Left renal pelvis (tissue), 4 donors: ENCODE measurements around the gene MTHFD2L. TPM values are rescaled to one million over a fixed set of nuclear protein-coding genes. Genes with fewer than 3 reads are reported as not detected.

Experiments used
- DNase-seq, 4 donors: peaks; one replicate each; pipeline ENCODE4 v3.0.0-alpha.2; 2013; ENCODE audit warnings: low read depth in 4 of 4, low spot score in 3 of 4
- polyA plus RNA-seq, 4 donors: library from polyadenylated mRNA; unstranded; fragments of 120-200 nt; gene quantifications; one replicate each; pipeline ENCODE4 v1.2.1, GENCODE V29; 2013; ENCODE audit not compliant: insufficient read length in 4 of 4

MTHFD2L gene
- polyA plus RNA-seq, 4 donors = 12.7 to 30.6 (median 23.8) TPM

GRCh38 chr4:74292111-74292870, 134.4 kb downstream of the MTHFD2L start:
- no peak for DNase-seq

GRCh38 chr4:74293558-74293957, 135.6 kb downstream of the MTHFD2L start:
- DNase-seq = no peak

- no peak for DNase-seq
Observed at GRCh38 chr4:74294681-74295080, 136.8 kb downstream of the MTHFD2L start.

GRCh38 chr4:74297539-74297938, 139.6 kb downstream of the MTHFD2L start:
- DNase-seq = no peak

- DNase-seq = no peak
Observed at GRCh38 chr4:74304095-74304625, 146.2 kb downstream of the MTHFD2L start.

- no peak for DNase-seq
Observed at GRCh38 chr4:74305000-74305399, 147.1 kb downstream of the MTHFD2L start.

GRCh38 chr4:74307170-74307569, 149.3 kb downstream of the MTHFD2L start:
- DNase-seq = no peak

GRCh38 chr4:74308215-74308614, 150.3 kb downstream of the MTHFD2L start, which contains the start of gene EPGN:
EPGN (plus strand) TSS chr4:74308470; CDS start chr4:74308534, 64 bp downstream.
- no peak for DNase-seq

GRCh38 chr4:74309223-74309622, 151.3 kb downstream of the MTHFD2L start:
- DNase-seq = no peak

GRCh38 chr4:74311696-74312313, 153.9 kb downstream of the MTHFD2L start:
- peak in 2 of 4 donors; percentile 29 to 32 for DNase-seq

GRCh38 chr4:74314329-74314728, 156.4 kb downstream of the MTHFD2L start:
- no peak for DNase-seq

GRCh38 chr4:74314944-74315343, 157.0 kb downstream of the MTHFD2L start:
- no peak for DNase-seq

GRCh38 chr4:74315376-74315775, 157.5 kb downstream of the MTHFD2L start:
- no peak for DNase-seq

- DNase-seq = no peak
Observed at GRCh38 chr4:74316397-74316796, 158.5 kb downstream of the MTHFD2L start.

- no peak for DNase-seq
Observed at GRCh38 chr4:74317616-74318246, 159.8 kb downstream of the MTHFD2L start.

- no peak for DNase-seq
Observed at GRCh38 chr4:74318276-74318675, 160.4 kb downstream of the MTHFD2L start.

GRCh38 chr4:74319470-74319869, 161.6 kb downstream of the MTHFD2L start:
- no peak for DNase-seq

GRCh38 chr4:74320559-74321118, 162.7 kb downstream of the MTHFD2L start:
- DNase-seq = peak in 3 of 4 donors; percentile 3 to 27 (median 18)

GRCh38 chr4:74322301-74322700, 164.4 kb downstream of the MTHFD2L start:
- no peak for DNase-seq

- DNase-seq = no peak
Observed at GRCh38 chr4:74323663-74324062, 165.7 kb downstream of the MTHFD2L start.

- DNase-seq = no peak
Observed at GRCh38 chr4:74324262-74324661, 166.3 kb downstream of the MTHFD2L start.
